Keratinocyte (primary cell): ENCODE data around the gene C16orf92.

Source experiments
- CTCF ChIP-seq, 3 experiments: IDR thresholded peaks in 1 of 3; conservative IDR thresholded peaks in 1 of 3; optimal IDR thresholded peaks in 1 of 3; 2 replicates in 2 of 3; 3 replicates in 1 of 3; pipeline versions ENCODE3 to v1.5.1; 2011; ENCODE audit warnings: low read length in 3 of 3, mild to moderate bottlenecking in 3 of 3, moderate library complexity in 2 of 3, control low read depth in 1 of 3, inconsistent platforms in 1 of 3; ENCODE audit not compliant: insufficient read depth in 2 of 3; ENCODE audit errors: extremely low read depth in 1 of 3
- EZH2 ChIP-seq: IDR thresholded peaks from one replicate; pipeline ENCODE4 v1.6.1; 2012; ENCODE audit warnings: inconsistent platforms, mild to moderate bottlenecking, low read length, moderate library complexity

GRCh38 chr16:29988346-29989075 is 34.5 kb upstream of the C16orf92 start:
- no peak for TF ChIP-seq CTCF (optimal IDR thresholded peaks at IDR 0.05 in 1 of 3, IDR thresholded peaks at IDR 0.05 in 1 of 3, conservative IDR thresholded peaks at IDR 0.05 in 1 of 3; ENCODE audit: extremely low read depth in 1 of 3, insufficient read depth in 2 of 3, low read length in 3 of 3)
- no peak for TF ChIP-seq EZH2
